HS-5 (cell line): ENCODE measurements around the gene C19orf25.

Experiments used
- DNase-seq: peaks from one replicate; pipeline ENCODE4 v3.0.0-alpha.2; 2012; ENCODE audit warnings: low read depth

C19orf25 gene

GRCh38 chr19:1466461-1467214, 12.4 kb downstream of the C19orf25 start:
- DNase-seq: no peak

- DNase-seq: no peak
Measured at GRCh38 chr19:1466018-1466460, 13.0 kb downstream of the C19orf25 start.

GRCh38 chr19:1465191-1466016, 13.6 kb downstream of the C19orf25 start:
- no peak for DNase-seq

- DNase-seq: no peak
Measured at GRCh38 chr19:1461862-1462261, 17.2 kb downstream of the C19orf25 start.

- DNase-seq: no peak
Measured at GRCh38 chr19:1460033-1460995, 18.7 kb downstream of the C19orf25 start.

GRCh38 chr19:1459479-1459878, 19.5 kb downstream of the C19orf25 start:
- DNase-seq: no peak

GRCh38 chr19:1457892-1458291, 21.1 kb downstream of the C19orf25 start:
- no peak for DNase-seq

- no peak for DNase-seq
Measured at GRCh38 chr19:1457031-1457739, 21.8 kb downstream of the C19orf25 start.

- no peak for DNase-seq
Measured at GRCh38 chr19:1456121-1456900, 22.7 kb downstream of the C19orf25 start.

- no peak for DNase-seq
Measured at GRCh38 chr19:1455336-1456120, 23.5 kb downstream of the C19orf25 start.

GRCh38 chr19:1455002-1455335, 24.0 kb downstream of the C19orf25 start:
- no peak for DNase-seq

- no peak for DNase-seq
Measured at GRCh38 chr19:1453525-1454364, 25.3 kb downstream of the C19orf25 start.

GRCh38 chr19:1452802-1453524, 26.1 kb downstream of the C19orf25 start:
- no peak for DNase-seq

GRCh38 chr19:1451916-1452801, 26.9 kb downstream of the C19orf25 start:
- DNase-seq: no peak

- DNase-seq: no peak
Measured at GRCh38 chr19:1450735-1451731, 28.0 kb downstream of the C19orf25 start.
